Measurements from ENCODE around the gene LYVE1.

LYVE1 gene

DNA sequence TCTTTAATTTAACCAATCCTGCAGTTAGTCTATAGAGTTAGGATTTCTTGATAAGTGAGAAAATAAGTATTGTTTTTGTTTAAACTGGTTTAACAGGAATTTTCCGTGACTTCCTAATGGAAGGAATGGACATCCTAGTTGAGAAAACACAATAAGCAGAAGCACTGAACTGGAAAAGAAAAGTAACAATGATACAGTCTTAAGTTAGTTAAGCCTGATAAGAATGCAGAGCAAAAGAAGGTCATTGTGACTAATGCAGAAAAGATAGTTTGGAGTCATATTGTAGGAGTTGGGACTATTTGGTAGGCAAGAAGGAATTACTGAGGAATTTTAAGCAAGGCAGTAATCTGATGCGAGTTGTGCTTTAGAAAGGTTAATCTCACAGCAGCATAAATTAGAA lies 39.2 kb downstream of the LYVE1 start:
- DNase-seq (ENCODE audit: extremely low spot score, insufficient read length, low read depth) = no peak
- no peak for FAIRE-seq

DNA sequence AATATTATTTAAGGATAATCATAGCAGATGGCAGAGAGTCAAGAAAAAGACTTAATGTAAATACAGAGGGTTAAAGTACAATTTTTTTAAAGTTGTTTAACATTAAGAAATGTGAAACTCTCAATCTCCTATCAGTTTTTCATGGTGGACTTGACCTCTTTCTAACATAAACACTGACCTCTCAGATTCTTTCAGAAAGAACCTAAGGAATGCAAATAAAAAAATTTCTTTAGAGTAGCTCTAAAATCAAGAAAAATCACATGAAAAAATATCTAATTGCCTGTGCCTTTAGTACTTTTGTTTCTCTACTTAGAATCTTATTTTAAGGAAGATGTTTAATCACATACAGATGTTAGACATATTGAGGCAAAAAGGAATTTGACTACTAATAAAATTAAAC lies 40.3 kb downstream of the LYVE1 start:
- DNase-seq (ENCODE audit: extremely low spot score, insufficient read length, low read depth) = no peak
- no peak for FAIRE-seq

DNA sequence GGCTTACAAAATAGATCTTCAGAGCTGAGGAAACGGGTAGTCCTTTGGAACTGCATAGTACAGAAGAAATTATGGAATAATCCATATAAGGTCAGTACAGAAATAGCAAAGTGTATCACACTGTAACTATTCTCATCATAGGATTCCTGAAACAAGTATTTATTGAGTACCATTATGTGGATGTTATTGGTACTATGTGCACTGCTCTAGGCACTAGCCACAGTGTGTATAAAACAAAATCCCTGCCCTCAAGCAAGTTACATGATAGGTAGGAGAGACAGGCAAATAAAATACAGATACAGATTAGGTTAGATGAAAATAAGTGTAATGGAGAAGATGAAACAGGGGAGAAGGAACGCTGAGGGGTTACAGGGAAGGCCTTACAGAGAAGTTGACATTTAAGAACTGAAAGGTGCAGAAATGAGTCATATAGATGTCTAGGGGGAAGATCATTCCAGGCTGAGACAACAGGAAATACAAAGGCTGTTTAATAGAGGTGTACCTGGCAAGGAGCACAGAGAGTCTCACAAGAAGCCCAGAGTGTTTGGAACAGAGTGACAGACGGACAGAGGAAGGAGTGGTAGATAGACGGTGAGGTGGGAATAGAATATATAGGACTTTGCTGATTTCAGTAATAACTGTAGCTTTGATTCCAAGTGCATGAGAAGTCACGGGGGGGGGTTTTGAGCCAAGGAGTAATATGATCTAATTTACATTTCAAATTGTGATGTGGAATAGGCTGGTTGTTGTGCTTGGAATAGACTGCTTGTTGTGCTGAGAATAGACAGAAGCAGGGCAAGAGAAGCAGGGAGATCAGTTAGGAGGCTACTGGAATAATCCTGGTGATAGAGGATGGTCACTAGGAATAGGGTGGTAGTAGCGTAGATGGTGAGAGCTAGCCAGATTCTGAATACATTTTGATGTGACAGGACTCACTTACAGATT lies 41.2 kb downstream of the LYVE1 start:
- peak; percentile 33 for FAIRE-seq
- no peak for DNase-seq (ENCODE audit: extremely low spot score, insufficient read length, low read depth)

DNA sequence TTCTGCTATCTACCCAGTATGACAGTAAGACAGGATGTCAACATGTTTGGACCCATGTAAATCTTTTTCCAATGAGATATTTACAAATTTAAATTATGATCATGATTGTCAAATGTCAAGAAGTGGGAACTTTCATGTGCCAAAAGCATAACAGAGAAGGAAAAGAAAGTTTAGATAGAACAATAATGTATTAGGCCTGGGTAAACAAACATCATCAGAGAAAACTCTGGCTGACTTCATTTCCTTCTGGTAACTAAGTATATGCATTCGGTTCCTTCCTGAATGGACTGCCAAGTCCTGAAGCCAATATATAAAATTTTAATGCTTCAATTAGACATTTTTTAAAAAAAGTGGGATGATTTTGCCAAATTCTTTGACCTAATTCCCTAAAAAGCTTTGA lies 44.0 kb downstream of the LYVE1 start:
- DNase-seq (ENCODE audit: extremely low spot score, insufficient read length, low read depth) = no peak
- FAIRE-seq = no peak

DNA sequence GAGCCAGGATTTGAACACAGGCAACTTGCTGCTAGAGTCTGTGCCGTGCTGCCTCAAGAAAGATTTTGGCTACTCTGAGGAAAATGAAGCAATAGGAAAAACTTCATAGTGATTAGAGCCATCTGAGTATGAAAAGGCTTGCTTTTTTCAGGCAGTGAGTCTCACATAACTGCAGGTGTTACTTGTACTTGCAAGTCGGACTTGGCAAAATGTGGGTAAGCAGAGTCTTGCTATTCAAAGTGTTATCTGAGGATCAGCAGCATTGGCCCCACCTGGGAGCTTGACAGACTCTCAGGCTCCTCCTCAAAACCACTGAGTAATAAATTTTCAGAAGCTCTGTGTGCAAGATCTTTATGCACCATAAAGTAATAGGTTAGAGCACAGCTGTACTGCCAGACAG lies 45.5 kb downstream of the LYVE1 start:
- DNase-seq (ENCODE audit: extremely low spot score, insufficient read length, low read depth) (no peak), FAIRE-seq (no peak)

DNA sequence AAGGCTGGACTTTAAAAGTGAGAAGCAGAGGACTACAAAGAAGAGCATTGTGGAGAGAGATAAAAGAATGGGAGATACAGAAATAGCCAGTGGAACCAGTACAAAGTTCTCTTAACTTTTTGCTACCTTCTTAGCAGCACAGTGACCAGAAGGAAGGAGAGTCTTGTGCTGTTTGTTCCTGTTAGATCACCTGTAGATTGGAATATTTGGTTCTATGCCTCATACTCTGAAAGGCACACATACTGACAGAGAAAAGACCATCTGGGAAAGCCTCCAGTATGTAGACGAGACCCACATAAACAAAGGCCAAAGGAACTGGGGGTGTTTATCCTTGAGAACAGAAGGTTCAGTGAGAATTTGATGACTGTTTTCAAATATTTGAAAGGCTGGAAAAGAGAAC lies 46.2 kb downstream of the LYVE1 start:
- FAIRE-seq = no peak
- no peak for DNase-seq (ENCODE audit: extremely low spot score, insufficient read length, low read depth)

DNA sequence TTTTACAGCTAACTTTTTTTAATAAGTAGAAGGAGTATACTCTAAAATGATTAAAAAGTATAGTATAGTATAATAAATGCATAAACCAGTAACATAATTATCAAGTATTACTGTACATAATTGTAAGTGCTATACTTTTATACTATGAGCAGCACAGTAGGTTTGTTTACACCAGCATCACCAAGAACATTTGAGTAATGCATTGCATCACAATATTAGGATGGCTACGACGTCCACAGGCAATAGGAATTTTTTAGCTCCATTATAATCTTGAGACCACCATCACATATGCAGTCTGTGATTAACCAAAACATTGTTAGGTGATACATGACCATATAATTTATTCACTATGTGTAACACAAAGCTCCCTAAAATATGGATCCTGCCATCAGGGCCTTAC lies 47.9 kb downstream of the LYVE1 start:
- no peak for DNase-seq (ENCODE audit: extremely low spot score, insufficient read length, low read depth)
- no peak for FAIRE-seq

DNA sequence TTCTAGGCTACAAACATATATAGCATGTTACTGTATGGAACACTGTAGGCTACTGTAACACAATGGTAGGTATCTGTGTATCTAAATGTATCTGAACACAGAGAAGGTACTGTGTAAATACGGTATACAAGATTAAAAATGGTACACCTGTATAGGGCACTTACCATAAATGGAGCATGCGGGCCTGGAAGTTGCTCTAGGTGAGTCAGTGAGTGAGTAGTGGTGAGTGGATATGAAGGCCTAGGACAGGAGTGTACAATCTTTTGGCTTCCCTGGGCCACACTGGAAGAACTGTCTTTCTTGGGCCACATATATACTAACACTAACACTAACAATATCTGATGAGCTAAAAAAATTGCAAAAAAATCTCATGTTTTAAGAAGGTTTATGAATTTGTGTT lies 48.8 kb downstream of the LYVE1 start:
- DNase-seq (ENCODE audit: extremely low spot score, insufficient read length, low read depth) (no peak), FAIRE-seq (no peak)

DNA sequence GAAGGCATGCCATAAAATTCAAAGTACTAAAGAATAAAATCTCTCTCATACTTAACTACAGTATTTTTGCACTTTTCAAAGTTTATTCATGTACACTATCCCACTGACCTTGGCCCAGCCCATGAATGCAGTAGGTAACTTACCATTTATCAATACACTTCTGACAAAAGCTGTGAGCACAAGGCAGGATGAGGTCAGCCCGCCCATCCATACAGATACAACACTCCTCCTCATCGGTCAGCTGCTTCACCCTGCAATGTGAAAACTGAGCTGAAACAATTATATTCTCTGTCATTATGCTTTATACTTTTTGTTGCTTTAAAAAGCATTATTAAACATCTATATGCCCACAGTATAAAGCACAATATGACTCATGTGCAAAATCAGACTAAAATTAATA lies 49.6 kb downstream of the LYVE1 start:
- DNase-seq (ENCODE audit: extremely low spot score, insufficient read length, low read depth) = no peak
- no peak for FAIRE-seq

DNA sequence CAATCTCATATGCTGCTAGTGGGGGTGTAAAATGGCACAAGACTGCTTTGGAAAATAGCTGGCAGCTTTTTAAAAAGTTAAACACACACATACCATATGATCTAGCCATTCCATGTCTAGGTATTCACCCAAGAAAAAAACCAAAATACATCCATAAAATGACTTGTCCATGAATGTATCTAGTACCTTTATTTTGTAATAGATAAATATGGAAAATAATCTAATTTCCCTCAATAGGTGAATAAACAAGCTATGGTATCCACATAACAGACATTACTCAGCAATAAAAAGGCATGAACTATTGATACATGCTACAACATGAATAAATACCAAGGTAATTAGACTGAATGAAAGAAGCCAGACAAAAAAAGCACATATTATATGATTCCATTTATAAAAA lies 50.3 kb downstream of the LYVE1 start:
- DNase-seq (ENCODE audit: extremely low spot score, insufficient read length, low read depth) = no peak
- no peak for FAIRE-seq

DNA sequence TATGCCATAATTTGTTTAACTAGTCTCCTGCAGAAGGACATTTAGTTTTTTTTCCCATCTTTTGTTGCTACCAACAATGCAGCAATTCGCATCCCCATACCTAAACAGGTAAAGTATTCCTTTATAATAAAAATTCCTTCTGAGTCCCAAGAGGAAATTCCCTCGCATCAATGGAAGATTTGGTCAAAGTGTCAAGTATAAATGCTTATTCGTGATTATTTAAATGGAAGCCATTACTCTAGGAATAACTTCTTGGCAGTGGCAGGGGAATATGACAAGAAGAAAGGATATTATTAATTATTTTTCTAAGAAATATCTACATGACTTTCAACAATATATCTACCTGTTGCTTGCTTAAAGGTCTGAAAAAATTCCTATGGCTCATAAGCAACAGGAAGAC lies 53.0 kb downstream of the LYVE1 start:
- no peak for FAIRE-seq
- no peak for DNase-seq (ENCODE audit: extremely low spot score, insufficient read length, low read depth)

DNA sequence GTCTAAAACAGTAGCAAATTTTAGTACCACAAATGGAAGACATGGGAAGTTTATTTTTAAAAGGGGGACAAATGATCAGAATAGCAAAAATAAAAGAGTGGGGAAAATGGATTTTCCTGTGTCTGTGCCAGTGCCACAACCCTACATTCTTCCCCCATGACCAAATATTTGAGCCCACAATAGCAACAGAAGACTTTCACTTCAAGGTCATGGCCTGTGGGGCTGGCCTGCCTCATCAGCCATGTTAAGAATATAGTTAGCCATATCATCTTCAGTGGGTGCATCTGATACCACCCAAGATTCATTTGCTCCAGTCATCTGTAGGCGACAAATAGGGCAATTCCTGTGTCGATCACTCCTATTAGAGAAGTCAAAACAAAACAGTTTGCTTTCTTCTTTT lies 53.8 kb downstream of the LYVE1 start:
- FAIRE-seq (no peak), DNase-seq (ENCODE audit: extremely low spot score, insufficient read length, low read depth) (no peak)

DNA sequence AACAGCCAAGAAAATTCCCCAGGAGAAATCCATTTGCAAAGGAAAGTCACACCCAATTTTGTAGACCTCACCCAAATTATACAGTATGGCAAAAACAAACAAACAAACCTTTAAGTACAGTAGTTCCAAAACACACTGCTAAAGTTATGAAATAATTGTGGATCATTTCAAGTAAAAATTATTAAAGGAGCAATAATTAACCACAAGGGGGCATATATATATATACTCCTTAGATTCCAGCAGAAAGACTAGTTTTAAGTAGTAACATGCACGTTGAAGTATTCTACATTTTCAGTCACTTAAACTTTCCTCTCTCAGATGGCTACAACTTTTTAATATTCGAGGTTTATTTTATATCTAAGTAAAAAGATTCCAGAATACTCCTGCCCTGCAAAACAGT lies 54.3 kb downstream of the LYVE1 start:
- DNase-seq (ENCODE audit: extremely low spot score, insufficient read length, low read depth) (no peak), FAIRE-seq (no peak)

DNA sequence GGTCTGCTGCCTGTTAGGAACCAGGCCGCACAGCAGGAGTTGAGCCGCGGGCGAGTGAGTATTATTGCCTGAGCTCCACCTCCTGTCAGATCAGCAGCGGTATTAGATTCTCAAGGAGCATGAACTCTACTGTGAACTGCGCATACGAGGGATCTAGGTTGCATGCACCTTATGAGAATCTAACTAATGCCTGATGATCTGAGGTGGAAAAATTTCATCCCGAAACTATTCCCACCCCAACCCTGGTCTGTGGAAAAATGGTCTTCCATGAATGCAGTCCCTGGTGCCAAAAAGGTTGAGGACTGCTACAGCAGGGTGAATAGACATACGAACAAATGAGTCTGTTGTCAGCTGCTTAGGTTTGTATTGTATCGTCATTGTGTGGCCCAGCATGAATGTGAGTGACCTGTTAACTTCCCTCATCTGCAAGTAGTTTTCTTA lies 57.3 kb downstream of the LYVE1 start:
- FAIRE-seq (no peak), DNase-seq (ENCODE audit: extremely low spot score, insufficient read length, low read depth) (no peak)

Measured in GM18507 (cell line).